NOMO-1 (cell line): ENCODE measurements around the gene HMX1.

Experiments
- DNase-seq, 2 experiments: peaks; one replicate each; lab custom pipeline; 2025; ENCODE audit not compliant: unreplicated experiment in 2 of 2; lab: John Stamatoyannopoulos, UW

The HMX1 gene

GRCh38 chr4:8869002-8869897 lies 2.4 kb downstream of the HMX1 start:
- DNase-seq, result no peak

DNA sequence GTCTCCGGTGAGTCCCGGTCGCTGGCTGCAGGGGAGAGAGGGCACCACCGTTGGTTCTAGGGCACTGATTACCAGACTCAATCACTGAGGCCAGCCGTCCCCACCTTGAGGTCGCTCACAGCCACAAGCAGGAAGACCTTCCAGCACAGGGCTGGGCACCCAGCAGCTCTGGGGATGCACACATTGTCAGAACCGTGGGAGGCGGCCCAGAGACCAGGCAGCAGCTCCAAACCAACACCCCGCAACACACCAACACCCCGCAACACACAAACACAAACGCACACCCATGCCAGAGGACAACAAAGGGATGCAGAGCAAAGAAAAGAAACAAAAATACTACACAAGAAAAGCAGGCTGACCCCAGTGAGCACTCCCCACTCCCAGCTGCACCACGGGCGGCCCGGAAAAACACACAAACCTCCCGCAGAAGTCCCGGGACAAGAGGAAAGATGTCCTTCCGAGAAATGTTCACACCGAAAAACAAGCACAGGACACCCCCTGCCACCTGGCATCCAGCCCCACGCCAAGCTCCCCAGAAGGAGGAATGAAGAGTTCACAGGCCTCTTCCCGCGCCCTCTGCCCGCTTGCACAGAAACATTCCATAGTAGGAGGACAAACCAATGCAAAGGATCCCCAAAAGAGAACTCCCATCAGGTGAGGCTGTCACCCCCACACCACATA lies 3.2 kb downstream of the HMX1 start:
- no peak for DNase-seq

- no peak for DNase-seq
Observed at GRCh38 chr4:8867624-8868320, 3.9 kb downstream of the HMX1 start.

- DNase-seq, result no peak
Observed at GRCh38 chr4:8866828-8867623, 4.6 kb downstream of the HMX1 start.

GRCh38 chr4:8866421-8866820 lies 5.2 kb downstream of the HMX1 start:
- DNase-seq, result no peak

DNA sequence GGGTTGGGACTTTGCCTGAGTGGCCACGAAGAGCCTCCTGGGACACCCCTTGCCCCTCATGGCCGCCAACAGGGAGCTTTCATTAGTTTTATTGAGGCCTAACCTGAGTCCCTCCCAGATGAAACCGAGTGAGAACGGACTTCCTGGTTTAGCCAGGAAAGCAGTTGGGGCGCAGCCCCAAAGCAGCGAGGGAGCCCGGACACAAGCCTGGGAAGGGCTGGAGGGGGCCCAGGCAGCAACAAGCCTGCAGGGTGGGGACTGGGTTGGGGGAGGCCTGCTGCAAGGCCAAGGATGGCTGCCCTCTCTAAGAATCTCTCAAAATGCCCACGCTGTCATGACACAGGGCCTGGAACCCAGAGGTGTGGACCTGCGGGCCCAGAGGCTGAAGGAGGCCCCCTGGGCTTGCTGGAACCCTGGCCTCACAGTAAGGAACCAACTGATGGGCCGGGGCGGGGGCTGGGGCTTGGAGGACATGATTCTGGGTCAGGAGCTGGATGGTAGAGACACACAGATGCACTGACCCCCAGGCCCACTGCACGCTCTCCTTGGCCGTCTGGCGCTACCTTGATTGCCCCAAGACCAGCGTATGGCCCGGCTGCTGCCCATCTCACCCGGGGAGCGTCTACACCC lies 5.8 kb downstream of the HMX1 start:
- no peak for DNase-seq

DNA sequence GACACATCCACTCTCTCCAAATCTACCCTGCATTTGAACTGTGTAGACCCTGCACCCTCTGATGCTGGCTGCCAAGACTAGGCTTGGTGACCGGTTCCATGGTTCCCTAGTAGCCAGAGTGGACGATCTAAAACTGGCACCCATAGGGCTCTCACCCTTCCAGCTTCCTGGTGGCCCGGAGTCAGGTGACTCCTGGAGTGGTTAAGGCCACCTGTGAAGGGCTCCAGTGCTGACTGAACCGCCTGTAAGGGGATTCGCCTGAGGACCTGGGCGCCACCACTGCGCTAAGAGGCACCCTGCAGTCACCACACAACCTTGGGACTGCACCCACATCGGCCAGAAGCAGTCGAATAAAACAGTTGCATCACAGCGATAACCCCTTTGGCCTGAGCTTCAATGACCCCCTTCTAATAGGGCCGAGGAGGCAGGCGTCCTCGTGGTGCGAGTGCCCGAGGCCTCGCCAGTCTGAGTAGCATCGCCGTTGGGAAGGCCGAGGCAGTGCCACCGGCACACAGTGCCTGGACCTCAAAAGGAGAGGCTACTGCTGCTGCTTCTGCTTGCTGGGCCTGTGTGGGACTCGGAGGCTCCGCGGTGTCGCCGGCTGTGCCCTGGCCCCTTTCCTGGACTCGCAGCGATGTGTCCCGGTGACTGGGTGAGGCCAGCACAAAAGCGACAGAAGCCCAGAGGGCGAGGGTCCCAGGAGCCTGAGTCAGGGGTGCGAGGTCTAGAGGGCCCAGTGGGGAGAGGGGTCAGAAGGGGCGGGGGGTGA lies 6.5 kb downstream of the HMX1 start:
- no peak for DNase-seq

DNA sequence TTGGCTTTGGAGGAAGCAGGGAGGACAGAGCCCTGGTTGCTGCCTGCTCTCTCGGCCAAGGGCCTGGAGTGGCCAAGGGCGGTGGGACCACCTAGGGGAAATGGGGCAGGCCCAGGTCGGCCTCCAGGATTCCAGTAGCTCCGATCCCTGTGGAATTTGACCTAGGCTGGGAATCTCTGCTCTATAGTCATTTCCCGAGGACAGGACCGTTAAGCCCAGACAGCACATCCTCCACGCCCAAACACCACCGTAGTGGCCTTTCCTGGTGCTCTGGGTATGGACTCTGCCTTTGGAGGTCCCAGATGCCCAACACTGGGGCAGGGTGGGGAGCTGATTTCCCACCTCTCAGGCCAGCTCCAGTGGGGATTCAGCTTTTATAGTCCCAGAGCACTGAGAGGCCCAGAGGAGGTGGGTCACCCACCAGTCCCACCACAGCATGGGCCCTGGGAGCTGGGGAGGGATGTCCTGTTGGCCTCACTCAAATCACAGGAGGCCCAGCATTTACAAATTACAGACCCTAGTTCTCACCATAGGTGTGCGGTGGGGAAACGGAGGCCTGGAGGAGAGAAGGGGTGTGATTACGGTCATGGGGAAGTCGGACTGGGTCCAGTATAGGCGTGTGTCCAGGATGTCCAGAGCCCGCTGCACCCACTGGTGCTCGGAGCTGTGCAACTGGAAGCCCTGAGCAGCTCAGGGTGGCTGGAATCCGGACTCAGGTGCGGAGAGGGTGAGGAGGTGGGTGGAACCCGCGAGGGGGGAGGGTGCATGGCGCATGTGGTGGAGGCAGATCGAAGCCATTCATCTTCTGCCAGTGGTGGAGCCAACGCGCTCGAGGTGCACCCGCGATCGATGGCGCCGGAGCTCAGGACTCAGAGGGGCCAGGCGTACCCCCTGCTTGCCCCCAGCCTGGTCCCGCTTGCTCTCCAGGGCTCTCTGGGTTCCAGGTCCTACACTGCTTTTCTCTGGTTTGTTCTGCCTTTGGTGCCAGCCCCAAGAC lies 7.7 kb downstream of the HMX1 start:
- DNase-seq, result no peak

DNA sequence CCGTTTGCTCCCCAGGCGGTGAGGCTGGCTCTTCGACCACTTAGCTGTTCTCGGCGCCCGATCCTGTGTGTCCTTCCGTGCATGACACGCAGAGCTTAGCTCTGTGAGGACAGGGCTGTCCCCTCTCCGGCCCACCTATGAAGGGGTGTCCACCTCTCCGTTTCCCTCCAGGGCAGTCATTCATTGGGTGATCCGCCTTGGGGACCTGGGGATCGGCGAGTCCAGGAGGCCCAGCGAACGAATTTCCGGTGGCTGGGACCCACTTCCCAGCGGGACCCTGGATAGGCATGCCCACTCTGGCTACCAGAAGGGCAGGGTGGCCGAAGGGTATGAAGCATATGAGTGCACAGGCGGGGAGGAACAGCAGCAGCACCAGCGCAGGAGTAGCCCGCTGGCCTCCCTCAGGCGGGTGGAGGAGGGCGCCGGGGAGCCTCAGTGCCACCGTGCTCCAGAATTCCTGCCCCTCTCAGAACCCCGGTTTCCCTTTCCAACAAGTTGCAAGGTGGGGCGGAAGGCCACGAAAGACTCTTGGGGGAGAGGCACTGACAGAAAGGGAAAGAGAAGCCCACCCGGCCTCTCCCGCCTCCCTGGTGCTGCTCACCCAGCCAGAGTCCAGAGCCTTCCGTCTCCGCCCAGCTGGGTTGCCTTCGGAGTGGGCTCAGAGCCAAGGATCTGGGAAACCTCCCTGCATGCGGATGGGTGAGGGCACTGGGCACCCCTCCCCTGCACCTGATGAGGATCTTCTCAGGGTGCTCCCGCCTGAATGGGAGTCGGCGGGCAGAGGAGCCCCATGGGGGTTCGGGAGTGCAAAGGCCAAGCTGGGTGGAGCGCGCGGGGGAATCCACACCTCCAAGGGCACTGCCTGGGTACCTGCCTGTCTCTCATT lies 8.6 kb downstream of the HMX1 start:
- no peak for DNase-seq

- DNase-seq, result no peak
Observed at GRCh38 chr4:8862334-8862733, 9.3 kb downstream of the HMX1 start.

DNA sequence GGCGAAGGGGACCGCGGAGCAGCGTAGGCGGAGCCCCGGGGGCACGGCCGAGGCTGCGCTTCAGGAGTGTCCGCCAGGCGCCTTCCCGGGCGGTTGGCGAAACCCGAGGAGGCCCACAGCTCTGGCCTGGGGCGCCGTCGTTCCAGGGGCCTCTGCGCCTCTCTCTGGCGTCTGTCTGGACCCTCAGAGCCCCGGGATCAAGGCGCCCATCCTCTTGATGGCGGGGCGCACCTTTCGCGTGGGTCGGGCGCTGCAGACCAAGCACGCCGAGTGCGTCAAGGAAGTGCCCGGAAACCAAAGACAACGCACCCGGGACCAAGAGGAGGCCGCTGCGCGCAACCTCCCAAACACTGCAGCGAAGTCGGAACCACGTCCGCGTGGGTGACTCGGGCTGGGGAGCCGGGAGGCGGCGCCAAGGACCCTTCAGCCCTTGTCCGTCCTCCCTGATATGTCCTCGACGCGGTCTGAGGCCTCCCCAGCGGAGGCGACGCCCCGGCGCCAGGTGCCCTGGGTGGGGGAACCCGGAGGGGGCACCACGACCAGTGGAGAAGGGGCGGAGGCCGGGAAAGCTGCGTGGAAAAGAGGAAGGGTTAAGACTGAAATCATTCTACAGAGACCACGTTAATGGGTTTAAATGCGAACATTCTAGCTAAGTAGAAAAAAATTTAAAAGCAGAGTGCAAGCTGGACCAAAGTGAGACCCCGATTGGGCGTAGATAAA lies 9.9 kb downstream of the HMX1 start:
- no peak for DNase-seq

DNA sequence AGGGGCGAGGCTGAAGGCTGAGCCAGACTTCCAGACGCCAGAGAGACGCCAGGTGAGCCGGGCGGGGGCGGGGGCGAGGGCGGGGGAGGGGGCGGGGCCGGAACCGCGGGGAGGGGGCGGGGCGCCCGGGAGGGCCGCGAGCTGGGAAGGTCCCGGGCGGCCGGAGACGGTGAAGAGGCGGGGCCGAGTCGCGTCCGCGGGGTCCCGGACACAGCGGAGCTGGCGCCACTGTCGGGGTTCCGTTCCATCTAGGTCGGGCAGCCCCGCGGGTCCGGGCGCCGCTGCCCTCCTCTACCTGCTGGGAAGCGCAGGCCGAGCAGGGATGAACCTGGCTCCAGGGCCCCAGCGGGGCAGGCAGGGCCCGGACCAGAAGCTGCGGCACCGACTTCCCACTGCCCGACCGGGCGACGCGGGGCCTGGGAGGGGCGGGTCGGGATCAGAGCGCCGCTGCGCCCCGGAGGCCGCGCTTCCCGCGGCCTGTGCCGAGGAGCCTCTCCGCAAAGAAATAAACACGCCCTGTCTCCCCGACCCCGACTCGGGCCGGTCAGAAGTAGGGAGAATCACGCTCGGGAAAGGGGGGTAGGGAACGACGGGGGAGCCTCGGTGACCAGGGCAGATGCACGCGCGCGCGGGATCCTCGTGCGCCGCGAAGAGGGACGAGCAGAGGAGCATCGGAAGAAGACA lies 10.6 kb downstream of the HMX1 start:
- no peak for DNase-seq

- no peak for DNase-seq
Observed at GRCh38 chr4:8860096-8860891, 11.3 kb downstream of the HMX1 start.

- no peak for DNase-seq
Observed at GRCh38 chr4:8859550-8860095, 12.0 kb downstream of the HMX1 start.

DNA sequence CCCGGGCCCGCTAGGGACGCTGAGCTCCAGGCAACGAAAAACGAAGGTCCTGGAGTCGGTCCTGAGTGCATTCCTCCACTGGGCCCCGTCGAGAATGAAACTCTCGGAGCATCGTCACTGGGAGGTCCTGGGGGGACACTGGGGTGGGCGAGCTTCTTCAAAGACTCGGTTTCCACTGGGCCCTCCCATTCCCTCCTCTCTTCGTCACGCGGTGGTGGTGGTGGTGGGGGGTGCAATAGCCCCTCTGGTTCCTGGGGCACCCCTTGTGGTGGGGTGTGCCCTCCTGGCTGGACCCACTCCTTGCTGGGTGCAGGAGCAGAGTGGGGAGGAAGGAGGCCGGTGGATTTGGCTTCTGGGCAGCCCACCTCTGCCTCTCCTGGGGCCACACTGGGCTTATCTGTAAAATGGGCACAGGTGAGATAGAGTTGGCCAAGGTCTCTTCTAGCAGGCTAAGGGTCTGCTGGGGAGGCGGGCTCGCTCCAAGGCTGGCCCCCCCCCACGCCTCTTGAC lies 12.9 kb downstream of the HMX1 start:
- DNase-seq, result no peak
